Measurements from ENCODE around the gene HEXIM1. TPM values are rescaled to one million over a fixed set of nuclear protein-coding genes. Genes with fewer than 3 reads are reported as not detected.
A peak's percentile ranks its signal among the peaks of the same experiment; 100 is the strongest.

HEXIM1 gene
- polyA plus RNA-seq (ENCODE audit: insufficient read length), result 22.7 TPM

- DNase-seq, result peak; percentile 100
Measured at GRCh38 chr17:45148183-45149036, at the start of gene HEXIM1. Gene HEXIM1, plus strand, starts transcription at chr17:45148475. Its CDS starts 716 bp downstream, at chr17:45149191.

- peak; percentile 84 for DNase-seq
Measured at GRCh38 chr17:45098869-45099616, 49.2 kb upstream of the HEXIM1 start.

GRCh38 chr17:45101546-45101882 is 46.8 kb upstream of the HEXIM1 start:
- no peak for DNase-seq

GRCh38 chr17:45101883-45102811 is 46.1 kb upstream of the HEXIM1 start:
- DNase-seq, result no peak

- no peak for DNase-seq
Measured at GRCh38 chr17:45102856-45103255, 45.4 kb upstream of the HEXIM1 start.

- no peak for DNase-seq
Measured at GRCh38 chr17:45103269-45103795, 44.9 kb upstream of the HEXIM1 start.

GRCh38 chr17:45104029-45104428 is 44.2 kb upstream of the HEXIM1 start:
- DNase-seq, result no peak

GRCh38 chr17:45104497-45104896 is 43.8 kb upstream of the HEXIM1 start:
- no peak for DNase-seq

- DNase-seq, result no peak
Measured at GRCh38 chr17:45104907-45105624, 43.2 kb upstream of the HEXIM1 start.

- no peak for DNase-seq
Measured at GRCh38 chr17:45106096-45106495, 42.2 kb upstream of the HEXIM1 start.

GRCh38 chr17:45106582-45106981 is 41.7 kb upstream of the HEXIM1 start:
- no peak for DNase-seq

- no peak for DNase-seq
Measured at GRCh38 chr17:45107293-45108010, 40.8 kb upstream of the HEXIM1 start.

- DNase-seq, result no peak
Measured at GRCh38 chr17:45108051-45108450, 40.2 kb upstream of the HEXIM1 start.

GRCh38 chr17:45108595-45109521 is 39.4 kb upstream of the HEXIM1 start:
- DNase-seq, result no peak

- DNase-seq, result no peak
Measured at GRCh38 chr17:45110676-45111611, 37.3 kb upstream of the HEXIM1 start.

GRCh38 chr17:45111850-45112249 is 36.4 kb upstream of the HEXIM1 start:
- DNase-seq, result no peak

GRCh38 chr17:45112559-45113423 is 35.5 kb upstream of the HEXIM1 start:
- no peak for DNase-seq

- DNase-seq, result no peak
Measured at GRCh38 chr17:45113424-45113754, 34.9 kb upstream of the HEXIM1 start.
